Stimulated activated naive CD4-positive, alpha-beta T cell (primary cell): ENCODE measurements around the gene STK10.
"Not testable (repeated sequence)": the region's sequence is repeated elsewhere in the genome, so short reads cannot be mapped to it uniquely, and the experiment has no call there.

Source experiments
- DNase-seq, 6 experiments: peaks; one replicate each; lab custom pipeline; 2025; lab: John Stamatoyannopoulos, UW

Gene STK10

DNA sequence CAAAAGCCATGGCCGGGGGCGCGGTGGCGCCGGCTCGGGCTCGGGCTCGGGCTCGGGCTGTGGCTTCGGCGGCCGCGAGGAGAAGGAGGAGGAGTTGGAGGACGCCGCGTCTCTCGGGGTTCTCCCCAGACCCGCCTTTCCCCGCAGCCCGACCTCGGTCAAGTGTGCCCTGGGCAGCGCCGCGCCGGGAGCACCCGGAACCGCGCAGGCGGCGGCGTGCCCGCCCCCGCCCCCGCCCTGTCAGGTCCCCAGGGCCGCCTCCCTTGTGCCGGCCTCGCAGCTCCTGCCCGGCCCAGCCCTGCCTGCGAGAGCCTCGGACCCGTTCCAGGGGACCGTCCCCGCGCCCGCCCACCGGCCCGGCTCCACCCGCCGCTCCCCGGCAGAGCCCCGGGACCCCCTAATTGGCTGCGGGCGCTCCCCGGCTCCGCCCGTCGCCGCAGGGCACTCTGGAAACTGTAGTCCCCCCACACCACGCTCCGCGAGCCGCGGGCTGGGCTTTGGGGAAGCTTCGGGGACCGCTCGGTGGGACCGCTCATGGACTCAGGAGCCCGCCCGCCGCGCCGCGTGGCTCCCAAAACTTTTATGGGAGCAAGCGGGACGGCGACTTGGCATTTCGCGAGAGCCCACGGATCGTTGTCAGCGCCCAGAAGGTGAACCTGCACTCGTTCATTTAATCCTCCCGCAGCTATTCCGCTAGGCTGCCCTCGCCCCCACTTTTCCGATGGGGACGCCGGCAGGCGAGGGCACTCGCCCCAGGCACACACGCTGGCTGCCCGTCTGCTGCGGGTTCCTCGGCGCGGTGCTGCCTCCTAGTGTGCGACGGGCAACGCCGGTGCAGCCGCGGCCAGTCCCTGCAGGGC is at the start of gene STK10:
STK10 (minus strand) TSS at position 192 of the 860 bp plus-strand sequence; CDS start at position 10, 182 bp downstream.
- peak; percentile 81 to 95 (median 90) for DNase-seq

GRCh38 chr5:172235827-172236736 is 48.1 kb upstream of the STK10 start:
- DNase-seq = no peak

DNA sequence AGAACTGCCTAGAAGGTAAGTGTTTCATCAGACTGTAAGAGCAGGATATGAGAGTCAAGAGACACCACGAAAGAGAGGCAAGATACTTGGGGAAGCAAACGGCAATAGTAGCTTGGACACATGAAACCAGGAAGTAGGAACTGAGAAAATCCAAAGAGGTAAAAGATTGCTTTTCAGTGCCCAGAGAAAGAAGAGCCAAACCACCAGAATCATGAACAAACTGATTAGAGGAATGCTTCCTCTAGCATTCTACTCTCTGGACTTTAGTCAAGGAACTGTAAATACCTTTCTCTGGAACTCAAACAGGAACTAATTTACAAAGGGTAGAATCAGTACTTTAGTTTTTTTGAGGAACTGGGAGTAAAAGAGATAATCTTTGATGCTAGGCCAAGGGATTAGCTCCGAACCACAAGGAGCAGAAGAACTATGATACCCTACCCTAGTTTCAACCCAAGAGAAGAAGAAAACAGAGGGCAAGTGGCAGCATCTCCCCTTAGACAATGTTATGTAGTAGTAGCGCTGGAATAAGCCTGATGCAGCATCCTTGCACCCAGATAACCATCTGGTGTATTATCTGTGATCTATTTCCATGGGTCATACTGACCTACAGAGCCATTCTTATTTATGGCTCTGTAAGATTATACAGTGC is 47.2 kb upstream of the STK10 start:
- no peak for DNase-seq

- DNase-seq = no peak
Measured at GRCh38 chr5:172234031-172234430, 46.0 kb upstream of the STK10 start.

DNA sequence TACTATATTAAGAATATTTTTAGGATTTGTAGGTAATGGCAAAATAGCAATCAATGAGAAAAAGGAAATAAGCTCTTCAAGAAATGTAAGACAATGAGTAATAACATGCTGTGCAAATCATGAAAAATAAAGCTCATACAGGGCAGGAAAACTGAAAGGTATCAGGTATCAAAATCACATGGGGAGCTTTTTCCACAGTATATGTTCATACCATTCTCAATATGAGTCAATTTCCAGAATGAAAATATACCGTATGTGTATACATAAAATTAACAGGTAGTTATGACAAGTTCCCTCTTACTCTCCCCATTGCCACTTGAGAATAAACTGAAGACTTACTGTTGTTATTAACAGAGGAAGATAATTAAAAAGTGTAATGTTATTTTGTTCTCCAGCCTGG is 41.9 kb upstream of the STK10 start:
- DNase-seq = no peak

GRCh38 chr5:172224996-172225395 is 37.0 kb upstream of the STK10 start:
- no peak for DNase-seq

GRCh38 chr5:172223901-172224873 is 36.2 kb upstream of the STK10 start:
- no peak for DNase-seq

DNA sequence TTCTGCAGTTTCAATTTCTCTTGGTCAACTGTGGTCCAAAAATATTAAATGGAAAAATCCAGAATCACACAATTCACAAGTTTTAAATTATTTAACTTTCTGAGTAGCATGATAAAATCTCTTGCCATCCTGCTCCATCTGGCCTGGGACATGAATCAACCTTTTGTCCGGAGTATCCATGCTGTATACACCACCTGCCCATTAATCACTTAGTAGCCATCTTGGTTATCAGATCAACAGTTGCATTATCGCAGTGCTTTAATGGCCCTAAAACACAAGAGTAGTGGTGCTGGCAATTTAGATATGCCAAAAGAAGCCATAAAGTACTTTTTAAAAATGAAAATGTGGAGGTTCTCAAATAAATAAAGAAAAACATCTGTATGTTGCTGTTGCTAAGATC is 31.3 kb upstream of the STK10 start:
- DNase-seq = no peak

DNA sequence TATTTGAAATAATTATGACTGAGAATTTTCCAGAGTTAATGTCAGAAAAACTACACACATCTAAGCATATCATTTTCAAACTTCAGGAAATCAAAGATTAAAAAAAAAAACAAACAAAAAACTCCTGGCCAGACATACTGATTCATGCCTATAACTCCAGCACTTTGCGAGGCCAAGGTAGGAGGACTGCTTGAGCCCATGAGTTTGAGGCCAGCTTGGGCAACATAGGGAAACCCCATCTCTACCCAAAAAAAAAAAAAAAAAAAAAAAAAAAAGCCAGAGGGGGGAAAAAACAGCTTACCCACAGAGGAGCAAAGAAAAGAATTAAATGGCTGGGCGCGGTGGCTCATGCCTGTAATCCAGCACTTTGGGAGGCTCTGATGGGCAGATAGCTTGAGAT is 28.3 kb upstream of the STK10 start:
- no peak for DNase-seq

DNA sequence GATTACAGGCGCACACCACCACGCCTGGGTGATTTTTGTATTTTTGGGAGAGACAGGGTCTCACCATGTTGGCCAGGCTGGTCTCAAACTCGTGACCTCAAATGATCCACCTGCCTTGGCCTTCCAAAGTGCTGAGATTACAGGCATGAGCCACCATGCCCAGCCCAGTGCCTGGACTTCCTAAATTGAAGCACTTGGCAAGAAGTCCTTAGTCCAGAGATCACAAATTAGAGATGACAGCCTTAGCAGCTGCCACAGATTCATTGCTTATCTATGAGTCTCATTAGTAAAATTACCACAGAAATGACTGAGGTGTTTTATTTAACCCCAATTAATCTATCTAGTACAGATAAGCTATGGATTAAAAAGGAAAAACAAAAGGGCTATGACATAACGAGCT is 25.1 kb upstream of the STK10 start:
- DNase-seq = no peak

GRCh38 chr5:172211676-172212075 is 23.7 kb upstream of the STK10 start:
- DNase-seq = no peak

DNA sequence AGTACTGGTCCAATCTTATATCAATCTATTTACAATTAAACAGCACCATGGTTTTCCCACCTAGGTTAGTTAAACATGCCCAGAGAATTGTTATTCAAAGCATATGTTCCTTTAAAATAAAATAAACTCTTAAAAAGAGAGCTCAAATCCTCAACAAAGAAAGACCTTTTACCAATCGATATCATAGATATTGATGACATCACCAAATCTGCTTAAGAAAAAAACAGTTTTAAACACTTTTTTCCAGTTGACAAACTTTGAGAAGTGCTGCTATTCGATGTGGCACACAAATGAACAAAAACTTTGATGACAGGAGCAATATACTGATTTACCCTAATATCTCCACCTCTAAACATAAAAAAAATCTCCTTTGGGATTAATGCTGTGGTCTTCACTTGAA is 21.7 kb upstream of the STK10 start:
- DNase-seq = no peak

GRCh38 chr5:172207511-172207910 is 19.5 kb upstream of the STK10 start:
- no peak for DNase-seq

- DNase-seq = not testable (repeated sequence)
Measured at GRCh38 chr5:172205984-172206383, 18.0 kb upstream of the STK10 start.

DNA sequence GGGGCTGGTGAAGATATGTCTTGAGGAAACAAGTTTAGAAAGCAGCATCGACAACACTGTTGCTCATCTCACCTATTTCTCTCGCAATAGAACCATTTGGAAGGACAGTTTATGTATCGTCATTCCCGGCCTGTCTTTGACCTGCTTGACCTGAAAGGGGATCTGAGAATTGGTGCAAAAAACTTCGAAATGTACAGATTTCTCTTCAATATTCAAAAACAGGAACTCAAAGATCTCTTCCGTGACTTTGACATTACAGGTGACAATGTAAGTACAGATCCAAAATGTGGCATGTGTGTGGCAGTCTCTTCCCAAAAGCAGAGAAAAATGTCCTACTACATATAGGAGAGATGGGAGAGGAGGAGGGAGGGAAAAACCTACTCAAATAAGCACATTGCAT is 12.5 kb upstream of the STK10 start:
- no peak for DNase-seq

DNA sequence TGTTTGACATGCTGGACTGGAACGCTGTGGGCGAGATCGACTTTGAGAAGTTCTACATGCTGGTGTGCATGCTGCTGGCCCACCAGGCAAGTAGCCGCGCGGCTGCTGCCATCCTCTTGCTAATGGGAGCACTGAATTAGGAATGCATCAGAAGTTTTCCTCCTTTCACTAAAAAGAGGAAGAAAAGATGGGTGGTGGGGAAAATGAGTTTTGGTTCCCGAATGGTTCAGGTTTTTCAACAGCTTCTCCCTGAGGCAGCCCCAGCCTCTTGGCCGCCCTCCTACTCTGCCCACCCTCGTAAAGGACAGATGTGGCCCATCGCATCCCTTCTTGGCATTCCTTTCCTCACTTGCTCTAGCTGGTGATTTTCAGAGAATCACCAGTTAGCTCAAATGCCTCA is 11.4 kb upstream of the STK10 start:
- no peak for DNase-seq

DNA sequence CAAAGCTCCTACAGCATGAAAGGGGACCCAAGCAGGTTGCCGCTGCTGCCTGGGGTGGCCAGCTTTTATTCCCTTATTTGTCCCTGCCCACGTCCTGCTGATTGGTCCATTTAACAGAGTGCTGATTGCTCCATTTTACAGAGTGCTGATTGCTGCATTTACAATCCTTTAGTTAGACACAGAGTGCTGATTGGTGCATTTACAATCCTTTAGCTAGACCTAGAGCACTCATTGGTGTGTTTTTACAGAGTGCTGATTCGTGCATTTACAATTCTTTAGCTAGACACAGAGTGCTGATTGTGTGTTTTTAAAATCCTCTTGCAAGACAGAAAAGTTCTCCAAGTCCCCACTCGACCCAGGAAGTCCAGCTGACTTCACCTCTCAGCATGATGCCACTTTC is 9.8 kb upstream of the STK10 start:
- DNase-seq = not testable (repeated sequence)

DNA sequence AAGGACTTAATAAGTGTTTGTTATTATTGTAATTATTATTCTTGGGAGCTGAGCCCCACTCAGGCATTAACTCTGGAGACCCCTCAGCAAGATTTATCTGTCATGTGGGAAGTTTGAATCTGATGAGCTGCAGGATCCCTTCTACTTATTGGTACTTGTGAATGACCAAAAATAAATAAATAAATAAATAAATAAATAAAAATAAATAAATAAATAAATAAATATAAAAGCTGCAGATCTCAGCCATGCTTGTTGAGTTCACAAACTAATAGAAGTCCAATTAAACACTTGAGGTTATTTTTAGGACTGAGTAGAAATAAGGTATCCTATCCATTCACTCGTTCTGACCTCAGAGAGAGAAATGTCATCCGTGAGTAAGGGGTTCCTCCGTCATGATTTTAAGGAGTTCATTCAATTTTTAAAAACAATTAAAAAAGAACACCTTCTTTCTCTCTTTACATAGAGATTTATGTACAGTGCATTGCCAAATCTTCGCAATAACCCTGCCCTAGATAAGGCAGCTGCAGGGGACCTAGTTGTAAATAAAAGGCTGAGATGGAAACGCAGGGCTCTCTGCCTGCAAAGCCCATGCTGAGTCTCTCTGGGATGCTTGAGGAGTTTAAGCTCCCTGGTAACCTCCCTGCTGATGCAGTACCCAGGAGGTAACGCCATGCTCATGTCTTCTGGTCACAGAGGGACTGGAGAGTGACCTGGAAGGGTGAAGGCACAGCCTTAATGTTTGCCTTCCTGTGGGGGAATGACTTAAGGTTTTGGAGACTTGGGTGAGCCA is 7.2 kb upstream of the STK10 start:
- no peak for DNase-seq

DNA sequence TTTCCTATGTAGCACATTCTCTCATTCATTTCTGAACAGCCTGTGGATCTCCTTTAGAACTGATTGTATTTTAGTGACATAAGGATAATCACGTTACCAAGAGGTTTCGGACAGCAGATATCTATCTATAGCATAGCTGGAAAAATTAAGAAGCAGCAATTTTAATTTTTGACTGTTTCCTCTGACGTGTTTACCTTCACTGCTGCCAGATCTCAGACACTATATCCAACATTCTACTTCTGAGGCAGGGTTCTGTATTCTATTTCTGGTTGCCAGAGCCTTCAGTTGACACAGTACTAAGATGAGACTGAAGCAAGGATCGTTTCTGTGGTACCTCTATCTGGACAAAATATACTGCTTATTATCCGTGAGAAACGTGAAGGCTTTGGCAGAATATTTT is 5.8 kb upstream of the STK10 start, which contains the start of gene EFCAB9:
EFCAB9 (plus strand) TSS at position 301 of the 400 bp plus-strand sequence; CDS start at position 302, 1 bp downstream.
- no peak for DNase-seq

- no peak for DNase-seq
Measured at GRCh38 chr5:172189693-172190296, 1.8 kb upstream of the STK10 start.
